Calu3 (cell line): ENCODE measurements around the gene FBXW7. TPM values are rescaled to one million over a fixed set of nuclear protein-coding genes. Genes with fewer than 3 reads are reported as not detected.

ENCODE experiments used
- BruUV-seq: library from RNA; stranded (reverse); fragments of 400-500 nt; replicated peaks from 2 replicates; lab custom pipeline; 2021; lab: Mats Ljungman, UMichigan
- CTCF ChIA-PET: fragments of 300-600 bp; sonication (Branson Sonifier 250); formaldehyde crosslinking; loops from one replicate; lab custom pipeline; 2022; ENCODE audit warnings: antibody characterized with exemption; lab: Charles Lee
- DNase-seq: peaks from one replicate; pipeline ENCODE4 v3.0.0; 2022
- H3K27ac Mint-ChIP-seq: one replicate; pipeline ENCODE4 v1.8.0; 2022; ENCODE audit warnings: mixed read lengths; ENCODE audit not compliant: unreplicated experiment
- H3K27me3 Mint-ChIP-seq: one replicate; pipeline ENCODE4 v1.8.0; 2022; ENCODE audit warnings: mixed read lengths; ENCODE audit not compliant: unreplicated experiment
- H3K36me3 Mint-ChIP-seq: one replicate; pipeline ENCODE4 v1.8.0; 2022; ENCODE audit warnings: mild to moderate bottlenecking, moderate library complexity, mixed read lengths; ENCODE audit not compliant: insufficient read depth, unreplicated experiment
- H3K4me1 Mint-ChIP-seq: one replicate; pipeline ENCODE4 v1.8.0; 2022; ENCODE audit warnings: mild to moderate bottlenecking, low read depth, mixed read lengths; ENCODE audit not compliant: unreplicated experiment
- H3K4me3 Mint-ChIP-seq: one replicate; pipeline ENCODE4 v1.8.0; 2022; ENCODE audit warnings: mild to moderate bottlenecking, low read depth, moderate library complexity, mixed read lengths; ENCODE audit not compliant: unreplicated experiment
- H3K9me3 Mint-ChIP-seq: one replicate; pipeline ENCODE4 v1.8.0; 2022; ENCODE audit warnings: low read depth, mixed read lengths; ENCODE audit not compliant: unreplicated experiment
- CTCF ChIP-seq: fragments of 200-600 bp; IDR thresholded peaks from one replicate; pipeline ENCODE4 v1.8.0; 2022; ENCODE audit warnings: antibody characterized with exemption; ENCODE audit not compliant: unreplicated experiment
- intact Hi-C: fragments of 100-400 bp; cut with micrococcal nuclease; formaldehyde crosslinking; loops from one replicate; pipeline ENCODE4 v1.10.0; 2022; ENCODE audit not compliant: unreplicated experiment
- total RNA-seq: library from RNA; stranded (reverse); gene quantifications from 2 replicates; pipeline ENCODE4 v1.2.3, GENCODE V29; 2022

Gene FBXW7
- total RNA-seq, 1 experiment from 2014 or later = 38.7 TPM

DNA sequence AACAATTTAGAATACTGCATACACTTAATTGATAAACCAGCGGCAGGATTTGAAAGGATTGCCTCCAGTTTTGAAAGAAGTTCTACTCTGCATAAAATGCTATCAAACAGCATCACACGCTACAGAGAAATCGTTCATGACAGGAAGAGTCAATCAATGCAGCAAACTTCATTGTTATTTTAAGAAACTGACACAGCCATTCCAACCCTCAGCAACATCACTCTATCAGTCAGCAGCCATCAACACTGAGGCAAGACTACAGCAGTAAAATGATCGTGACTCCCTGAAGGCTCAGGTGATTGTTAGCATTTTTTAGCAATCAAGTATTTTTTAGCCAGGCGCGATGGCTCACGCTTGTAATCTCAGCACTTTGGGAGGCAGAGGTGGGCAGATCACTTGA lies 98.3 kb downstream of the FBXW7 start:
- Mint-ChIP-seq H3K4me3 (no peak overlapping the region), H3K27me3 (no peaks in the 10 kb centered on the region), H3K4me1 (no peaks in the 10 kb centered on the region), H3K36me3 (no peaks in the 10 kb centered on the region), H3K9me3 (no peaks in the 10 kb centered on the region), H3K27ac (no peak overlapping the region)
- intact Hi-C loops = no loop called here
- DNase-seq = no peak
- BruUV-seq = no TSS peak
- TF ChIP-seq CTCF = no peak
- CTCF ChIA-PET = no interaction called here

DNA sequence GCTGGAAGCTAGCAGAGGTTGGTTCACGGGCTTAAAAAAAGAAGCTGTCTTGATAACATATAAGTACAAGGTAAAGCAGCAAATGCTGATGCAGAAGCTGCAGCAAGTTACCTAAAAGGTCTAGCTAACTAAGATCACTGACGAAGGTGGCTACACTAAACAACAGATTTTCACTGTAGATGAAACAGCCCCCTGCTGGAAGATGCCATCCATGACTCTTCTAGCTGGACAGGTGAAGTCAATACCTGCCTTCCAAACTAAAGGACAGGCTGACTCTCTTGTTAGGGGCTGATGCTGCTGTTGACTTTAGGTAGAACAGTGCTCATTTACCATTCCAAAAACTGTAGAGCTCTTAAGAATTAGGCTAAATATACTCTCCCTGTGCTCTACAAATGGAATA lies 99.5 kb downstream of the FBXW7 start:
- H3K27me3 Mint-ChIP-seq = no peaks in the 10 kb centered on the region
- no peak overlapping the region for H3K27ac Mint-ChIP-seq
- intact Hi-C loops = no loop called here
- H3K4me3 Mint-ChIP-seq = no peak overlapping the region
- CTCF ChIA-PET = interaction anchor here (0.6 to 1.2 kb wide), 2 partner anchors 13 to 346 kb away, joined by 3 to 6 read pairs; no protein-coding TSS in a partner anchor
- H3K36me3 Mint-ChIP-seq = no peaks in the 10 kb centered on the region
- no peaks in the 10 kb centered on the region for H3K9me3 Mint-ChIP-seq
- TF ChIP-seq CTCF = no peak
- BruUV-seq = no TSS peak
- H3K4me1 Mint-ChIP-seq = peaks cover under 1% of the 10 kb centered on the region
- no peak for DNase-seq

DNA sequence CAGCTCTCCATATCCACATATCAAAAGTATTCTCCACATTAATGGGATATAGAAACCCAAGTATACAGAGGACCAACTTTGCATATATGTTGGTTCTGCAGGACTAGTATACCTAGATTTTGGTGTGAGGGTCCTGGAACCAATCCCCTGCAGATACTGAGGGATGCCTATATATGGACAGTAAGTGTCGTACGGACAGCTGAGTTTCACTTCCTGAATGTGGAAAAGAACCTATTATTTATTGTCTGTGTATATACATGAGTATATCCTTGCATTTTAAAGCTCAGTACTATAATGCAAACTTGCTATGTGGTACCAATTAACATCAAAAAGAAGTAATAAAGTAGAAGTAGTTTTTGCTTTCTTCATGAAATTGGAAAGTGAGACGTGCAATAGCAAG lies 101.9 kb downstream of the FBXW7 start:
- CTCF ChIA-PET = no interaction called here
- no peak for TF ChIP-seq CTCF
- DNase-seq = no peak
- no peak overlapping the region for H3K27ac Mint-ChIP-seq
- H3K9me3 Mint-ChIP-seq = no peaks in the 10 kb centered on the region
- no peaks in the 10 kb centered on the region for H3K27me3 Mint-ChIP-seq
- peaks cover 10% of the 10 kb centered on the region for H3K4me1 Mint-ChIP-seq
- no peak overlapping the region for H3K4me3 Mint-ChIP-seq
- BruUV-seq = no TSS peak
- no peaks in the 10 kb centered on the region for H3K36me3 Mint-ChIP-seq
- intact Hi-C loops = no loop called here

GRCh38 chr4:152431784-152432183 lies 104.1 kb downstream of the FBXW7 start:
- no peak for DNase-seq
- Mint-ChIP-seq H3K27ac (peak overlapping the region; percentile 36), H3K4me1 (peaks cover 10% of the 10 kb centered on the region), H3K36me3 (no peaks in the 10 kb centered on the region), H3K27me3 (no peaks in the 10 kb centered on the region), H3K9me3 (no peaks in the 10 kb centered on the region), H3K4me3 (no peak overlapping the region)
- TF ChIP-seq CTCF = no peak
- CTCF ChIA-PET = no interaction called here
- intact Hi-C loops = no loop called here
- BruUV-seq = no TSS peak

DNA sequence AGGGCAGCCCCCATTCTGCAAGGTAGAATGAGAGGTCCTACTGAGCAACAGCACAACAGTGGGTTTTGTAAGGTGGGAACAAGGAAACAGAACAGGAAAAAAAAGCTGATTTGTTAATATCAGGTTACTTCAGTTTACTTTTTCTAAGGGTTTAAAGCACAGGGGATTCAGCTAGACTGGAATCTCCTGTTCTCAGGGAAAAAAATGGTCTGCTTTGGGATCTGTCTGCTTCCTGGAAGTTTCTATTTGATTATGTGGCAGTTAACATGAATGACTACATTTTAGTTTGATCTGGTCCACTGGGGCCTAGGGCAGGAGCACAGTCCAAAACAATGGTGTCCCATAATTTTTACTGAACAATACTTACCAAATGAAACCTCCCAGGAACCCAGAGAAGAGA lies 104.6 kb downstream of the FBXW7 start:
- TF ChIP-seq CTCF = no peak
- Mint-ChIP-seq H3K36me3 (no peaks in the 10 kb centered on the region), H3K4me1 (peaks cover 14% of the 10 kb centered on the region), H3K4me3 (no peak overlapping the region), H3K27me3 (no peaks in the 10 kb centered on the region), H3K27ac (peak overlapping the region; percentile 36), H3K9me3 (no peaks in the 10 kb centered on the region)
- no TSS peak for BruUV-seq
- CTCF ChIA-PET = no interaction called here
- intact Hi-C loops = no loop called here
- DNase-seq = no peak
